A549 (cell line): Measurements from ENCODE around the gene SLC25A52. TPM values are rescaled to one million over a fixed set of nuclear protein-coding genes. Genes with fewer than 3 reads are reported as not detected.
"Not testable (repeated sequence)": the region's sequence is repeated elsewhere in the genome, so short reads cannot be mapped to it uniquely, and the experiment has no call there.

Source experiments
- ATAC-seq, 2 experiments: fragments of 200-7000 bp in 1 of 2; fragments of >200 bp in 1 of 2; cut with Nextera tagmentation in 1 of 2; cut with Tn5 transposase in 1 of 2; 3 replicates each; pipeline versions ENCODE4 v1.8.0 to v1.9.1; 2018 to 2020; ENCODE audit warnings: mild to moderate bottlenecking in 1 of 2, moderate library complexity in 1 of 2
- CTCF ChIA-PET: fragments of 300-600 bp; sonication (Branson Sonifier 250); formaldehyde crosslinking; extraction: SDS; loops from one replicate; lab custom pipeline; 2021; ENCODE audit warnings: antibody characterized with exemption, inconsistent platforms; lab: Yijun Ruan, JAX
- POLR2A ChIA-PET: fragments of 350-600 bp; formaldehyde crosslinking; extraction: SDS; loops from one replicate; lab custom pipeline; 2021; ENCODE audit warnings: antibody characterized with exemption, inconsistent platforms; lab: Yijun Ruan, JAX
- DNase-seq, 2 experiments: peaks; one replicate each; pipeline versions ENCODE4 v3.0.0 to v3.0.0-alpha.2; 2011 to 2016; ENCODE audit warnings: low read depth in 1 of 2, low spot score in 1 of 2
- FAIRE-seq: peaks from 2 replicates; lab custom pipeline; 2011; peaks lifted over from hg19 to GRCh38; lab: Jason Lieb, UNC
- H3K27ac ChIP-seq, 2 experiments: fragments of >200 bp; sonication (Bioruptor Twin); formaldehyde crosslinking; 3 replicates each; pipeline ENCODE4 v1.5.1; 2016 to 2017
- H3K4me1 ChIP-seq: fragments of >200 bp; sonication (Bioruptor Twin); formaldehyde crosslinking; 3 replicates; pipeline ENCODE4 v1.6.1; 2016
- H3K4me2 ChIP-seq: fragments of >200 bp; sonication (Bioruptor Twin); formaldehyde crosslinking; 3 replicates; pipeline ENCODE4 v1.6.1; 2016
- H3K4me3 ChIP-seq: fragments of >200 bp; sonication (Bioruptor Twin); formaldehyde crosslinking; 3 replicates; pipeline ENCODE4 v1.5.1; 2016
- H3K9me3 ChIP-seq: fragments of >200 bp; sonication (Bioruptor Twin); formaldehyde crosslinking; 3 replicates; pipeline ENCODE4 v1.6.1; 2016
- BHLHE40 ChIP-seq: IDR thresholded peaks from 2 replicates; pipeline ENCODE4 v1.6.1; 2012; ENCODE audit warnings: low read depth, low read length, inconsistent platforms
- CBX8 ChIP-seq: fragments of 200-600 bp; sonication (generic); IDR thresholded peaks from 2 replicates; pipeline ENCODE4 v1.6.1; 2016
- CHD2 ChIP-seq: fragments of 150-350 bp; IDR thresholded peaks from 2 replicates; pipeline ENCODE4 v1.6.1; 2014; ENCODE audit warnings: low read length; ENCODE audit not compliant: partially characterized antibody
- ESRRA ChIP-seq: fragments of 150-350 bp; IDR thresholded peaks from 2 replicates; pipeline ENCODE4 v1.6.1; 2014; ENCODE audit warnings: mild to moderate bottlenecking, low read length, borderline replicate concordance
- FOSL2 ChIP-seq, 2 experiments: fragments of 450-650 bp in 1 of 2; fragments of >200 bp in 1 of 2; sonication (Bioruptor Twin) in 1 of 2; formaldehyde crosslinking; IDR thresholded peaks; 2 replicates each; pipeline versions ENCODE4 v1.5.0 to v1.6.1; 2016 to 2020; ENCODE audit warnings: mild to moderate bottlenecking in 1 of 2, moderate library complexity in 1 of 2
- HDAC2 ChIP-seq: fragments of 200-600 bp; sonication (generic); IDR thresholded peaks from 2 replicates; pipeline ENCODE4 v1.6.1; 2016
- HMGXB4 ChIP-seq: fragments of 250-450 bp; sonication (Bioruptor Pico); IDR thresholded peaks from 2 replicates; pipeline ENCODE4 v1.5.0; 2021; ENCODE audit warnings: mild to moderate bottlenecking, moderate library complexity, borderline replicate concordance
- KDM1A ChIP-seq: fragments of 200-600 bp; sonication (generic); IDR thresholded peaks from 2 replicates; pipeline ENCODE4 v1.6.1; 2016; ENCODE audit warnings: low read depth, mild to moderate bottlenecking
- KDM5A ChIP-seq: fragments of 200-600 bp; sonication (generic); IDR thresholded peaks from 2 replicates; pipeline ENCODE4 v1.6.1; 2016; ENCODE audit warnings: antibody characterized with exemption, mild to moderate bottlenecking
- MAFK ChIP-seq: fragments of 450-650 bp; IDR thresholded peaks from 2 replicates; pipeline ENCODE4 v1.6.1; 2014; ENCODE audit not compliant: partially characterized antibody
- MAX ChIP-seq: IDR thresholded peaks from 2 replicates; pipeline ENCODE4 v1.6.1; 2012
- MAZ ChIP-seq: fragments of 150-350 bp; IDR thresholded peaks from 2 replicates; pipeline ENCODE4 v1.6.1; 2014; ENCODE audit warnings: antibody characterized with exemption, low read depth, low read length, borderline replicate concordance
- NPAS2 ChIP-seq: fragments of 250-450 bp; sonication (Bioruptor Pico); IDR thresholded peaks from 2 replicates; pipeline ENCODE4 v1.8.0; 2022; ENCODE audit warnings: mild to moderate bottlenecking, moderate library complexity, borderline replicate concordance
- PHF8 ChIP-seq: fragments of 200-600 bp; sonication (generic); IDR thresholded peaks from 2 replicates; pipeline ENCODE4 v1.6.1; 2016; ENCODE audit warnings: low read depth, mild to moderate bottlenecking, antibody characterized with exemption, moderate library complexity, borderline replicate concordance
- POLR2A ChIP-seq: IDR thresholded peaks from 2 replicates; pipeline ENCODE4 v1.6.1; 2012; ENCODE audit warnings: mild to moderate bottlenecking, low read length
- POLR2AphosphoS2 ChIP-seq: conservative IDR thresholded peaks from 2 replicates; pipeline ENCODE4 v1.6.1; 2012; ENCODE audit warnings: low read length, improper control_type of control experiment, inconsistent platforms
- RAD21 ChIP-seq, 2 experiments: fragments of >200 bp in 1 of 2; sonication (Bioruptor Twin) in 1 of 2; formaldehyde crosslinking in 1 of 2; IDR thresholded peaks in 1 of 2; conservative IDR thresholded peaks in 1 of 2; 2 replicates in 1 of 2; 3 replicates in 1 of 2; pipeline ENCODE4 v1.6.1; 2012 to 2018; ENCODE audit warnings: inconsistent platforms in 1 of 2
- RCOR1 ChIP-seq: fragments of 150-350 bp; IDR thresholded peaks from 2 replicates; pipeline ENCODE4 v1.6.1; 2014; ENCODE audit warnings: antibody characterized with exemption, low read length, low read depth
- RFX5 ChIP-seq: fragments of 450-650 bp; IDR thresholded peaks from 2 replicates; pipeline ENCODE4 v1.7.1; 2014; ENCODE audit warnings: antibody characterized with exemption, mild to moderate bottlenecking, moderate library complexity
- SMC3 ChIP-seq: fragments of >200 bp; sonication (Bioruptor Twin); formaldehyde crosslinking; IDR thresholded peaks from 3 replicates; pipeline ENCODE4 v1.6.1; 2018; ENCODE audit warnings: inconsistent platforms
- TP53 ChIP-seq: fragments of 250-450 bp; sonication (Bioruptor Pico); IDR thresholded peaks from 2 replicates; pipeline ENCODE4 v1.5.0; 2021; ENCODE audit warnings: mild to moderate bottlenecking, moderate library complexity
- ZC3H11A ChIP-seq: fragments of 450-650 bp; IDR thresholded peaks from 2 replicates; pipeline ENCODE4 v1.6.1; 2014; ENCODE audit warnings: antibody characterized with exemption, mild to moderate bottlenecking
- ZFP36 ChIP-seq: fragments of 450-650 bp; IDR thresholded peaks from 2 replicates; pipeline ENCODE4 v1.6.1; 2014; ENCODE audit warnings: borderline replicate concordance; ENCODE audit not compliant: partially characterized antibody
- WGBS: methylation state at CpG from one replicate; pipeline ENCODE4 v1.1.6; 2017; ENCODE audit errors: missing lambda C conversion rate; 5-methylcytosine and 5-hydroxymethylcytosine counted together
- polyA plus RNA-seq, 4 experiments: library from polyadenylated mRNA; depleted of rRNA in 3 of 4; stranded (reverse); fragments of >200 nt; fragmentation: RNase III in 1 of 4; extraction: RNeasy Plus Mini Kit Qiagen cat#74134 plus additional on column Dnase treatment in 1 of 4; gene quantifications; 2 replicates in 3 of 4; 3 replicates in 1 of 4; pipeline ENCODE4 v1.2.3, GENCODE V29; 2011 to 2017

Gene SLC25A52
- polyA plus RNA-seq, 2 of the 4 experiments (the other 2 are of a cell fraction) = 0.10 TPM; not detected in 1

- CTCF ChIA-PET = interaction anchor here (1.0 kb wide), 1 partner anchor 336 kb away, joined by 3 read pairs; no protein-coding TSS in a partner anchor
- POLR2A ChIA-PET = no interaction called here
- FAIRE-seq = no peak
Observed at GRCh38 chr18:31736630-31737029, 24.1 kb downstream of the SLC25A52 start.

DNA sequence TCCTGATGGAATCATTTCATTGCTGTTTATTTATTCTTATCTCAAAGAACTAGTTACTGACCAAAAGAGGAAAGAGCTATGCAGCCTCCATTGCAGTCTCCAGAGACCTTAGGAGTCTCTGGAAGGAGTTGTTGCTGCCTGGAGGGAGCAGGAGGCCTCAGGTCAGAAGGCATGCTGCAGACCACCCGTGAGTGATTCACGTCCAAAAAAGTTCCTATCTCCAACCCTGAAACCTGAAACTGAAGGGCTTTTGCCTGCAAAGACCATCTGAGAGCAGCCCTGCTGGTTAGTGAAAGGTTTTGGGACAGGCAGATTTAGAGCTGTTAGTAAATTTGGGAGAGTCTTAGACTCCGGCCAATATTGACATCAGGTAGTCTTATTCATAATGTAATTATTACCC lies 29.1 kb downstream of the SLC25A52 start:
- no peak for FAIRE-seq
- ChIA-PET POLR2A (no interaction called here), CTCF (interaction anchor here (3.3 kb wide), 1 partner anchor 9 kb away, joined by 11 read pairs; no protein-coding TSS in a partner anchor)
- ATAC-seq = no peak
- WGBS = 20% methylated on average over 3 of the region's 3 CpGs
- Histone ChIP-seq H3K4me1 (no peaks in the 10 kb centered on the region), H3K9me3 (no peaks in the 10 kb centered on the region), H3K4me3 (no peak overlapping the region), H3K4me2 (no peak overlapping the region), H3K27ac (no peak overlapping the region)
- DNase-seq = no peak
- TF ChIP-seq BHLHE40 (no peak), NPAS2 (CRISPR knock-in tag) (no peak), CBX8 (no peak), KDM5A (no peak), PHF8 (no peak), RFX5 (no peak), POLR2AphosphoS2 (no peak), TP53 (CRISPR knock-in tag) (no peak), RCOR1 (no peak), SMC3 (no peak), ZFP36 (no peak), POLR2A (no peak), KDM1A (no peak), CHD2 (no peak), HMGXB4 (CRISPR knock-in tag) (no peak), RAD21 (conservative IDR thresholded peaks at IDR 0.05 in 1 of 2, IDR thresholded peaks at IDR 0.05 in 1 of 2) (no peak), MAFK (no peak)

More at GRCh38 chr18:31736630-31737029, 24.1 kb downstream of the SLC25A52 start:
- DNase-seq = no peak
- no peak for TF ChIP-seq MAZ
- TF ChIP-seq RFX5 = no peak
- TF ChIP-seq FOSL2 (IDR thresholded peaks at IDR 0.05) = no peak
- TF ChIP-seq FOSL2 (CRISPR knock-in tag; IDR thresholded peaks at IDR 0.05) = no peak
- no peak for TF ChIP-seq ESRRA
- TF ChIP-seq ZC3H11A = no peak
- TF ChIP-seq HDAC2 = no peak
- no peak for TF ChIP-seq MAX
- TF ChIP-seq, all 56 proteins: peak for 0
- ATAC-seq = no peak
- H3K4me1 ChIP-seq = no peaks in the 10 kb centered on the region
- H3K4me3 ChIP-seq = no peak overlapping the region
- H3K27ac ChIP-seq = no peak overlapping the region
- H3K9me3 ChIP-seq = peaks cover 7% of the 10 kb centered on the region; the same call in 1 of the 3 replicates
- no peak overlapping the region for H3K4me2 ChIP-seq
- WGBS = 73% methylated on average over 2 of the region's 2 CpGs

- H3K4me3 ChIP-seq, ATAC-seq, POLR2A ChIA-PET, H3K27ac ChIP-seq, DNase-seq, H3K9me3 ChIP-seq, H3K4me1 ChIP-seq, FAIRE-seq, H3K4me2 ChIP-seq: not testable (repeated sequence)
- WGBS = 0% methylated on average over 2 of the region's 2 CpGs
- CTCF ChIA-PET = interaction anchor here (0.6 kb wide), 1 partner anchor 15 kb away, joined by 3 read pairs; no protein-coding TSS in a partner anchor
Observed at GRCh38 chr18:31729196-31729595, 31.5 kb downstream of the SLC25A52 start.
